ENCODE data around the gene BCR.

DNA sequence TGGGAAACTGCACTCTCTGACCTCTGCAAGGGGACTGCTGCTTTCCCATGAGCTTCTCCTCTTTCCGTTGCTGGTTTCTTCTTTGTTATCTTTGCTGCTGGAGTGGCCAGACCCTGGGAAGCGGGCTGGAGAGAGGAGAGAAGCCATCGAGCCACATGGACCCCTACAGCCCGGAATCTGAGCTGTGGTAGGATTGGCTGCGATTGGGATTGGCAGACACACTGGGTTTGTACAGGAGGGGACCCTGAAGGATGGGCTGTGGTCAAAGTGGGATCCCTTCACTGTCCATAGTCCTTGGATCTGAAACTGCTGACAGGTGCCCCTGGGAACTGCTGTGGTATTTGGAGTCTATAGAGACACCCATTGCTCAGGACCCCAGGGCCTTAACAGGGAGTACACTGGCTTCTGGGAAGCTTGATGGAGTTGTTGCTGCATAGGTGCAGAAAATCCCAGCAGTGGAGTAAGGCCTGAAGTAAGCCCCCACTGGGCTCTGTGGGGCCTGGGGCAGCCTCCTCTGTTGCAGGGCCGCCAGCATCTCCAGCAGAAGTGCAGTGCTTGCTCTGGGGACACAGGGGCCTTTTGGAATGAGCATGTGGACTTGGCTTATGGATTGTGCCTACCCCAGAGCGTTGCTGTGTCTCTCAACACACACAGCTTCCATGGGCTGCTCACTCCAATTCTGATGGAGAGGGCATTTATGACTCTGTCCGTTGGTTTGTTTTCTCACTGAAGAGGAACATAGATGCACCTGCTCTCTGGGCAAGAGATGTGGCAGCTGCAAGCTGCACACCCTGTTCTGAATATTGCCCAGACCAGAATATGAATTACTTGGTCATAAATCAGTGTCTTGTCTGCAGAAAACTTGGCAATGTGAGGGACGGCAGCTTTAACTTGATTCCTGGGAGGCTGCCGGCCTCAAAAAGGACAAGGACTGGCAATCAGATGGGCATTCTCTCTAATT is 32.0 kb downstream of the BCR start:
- no peak for TF ChIP-seq POLR2A (IDR thresholded peaks at IDR 0.05)
- no peak for TF ChIP-seq POLR2AphosphoS5 (IDR thresholded peaks at IDR 0.05)
- TF ChIP-seq, protein P1, sequence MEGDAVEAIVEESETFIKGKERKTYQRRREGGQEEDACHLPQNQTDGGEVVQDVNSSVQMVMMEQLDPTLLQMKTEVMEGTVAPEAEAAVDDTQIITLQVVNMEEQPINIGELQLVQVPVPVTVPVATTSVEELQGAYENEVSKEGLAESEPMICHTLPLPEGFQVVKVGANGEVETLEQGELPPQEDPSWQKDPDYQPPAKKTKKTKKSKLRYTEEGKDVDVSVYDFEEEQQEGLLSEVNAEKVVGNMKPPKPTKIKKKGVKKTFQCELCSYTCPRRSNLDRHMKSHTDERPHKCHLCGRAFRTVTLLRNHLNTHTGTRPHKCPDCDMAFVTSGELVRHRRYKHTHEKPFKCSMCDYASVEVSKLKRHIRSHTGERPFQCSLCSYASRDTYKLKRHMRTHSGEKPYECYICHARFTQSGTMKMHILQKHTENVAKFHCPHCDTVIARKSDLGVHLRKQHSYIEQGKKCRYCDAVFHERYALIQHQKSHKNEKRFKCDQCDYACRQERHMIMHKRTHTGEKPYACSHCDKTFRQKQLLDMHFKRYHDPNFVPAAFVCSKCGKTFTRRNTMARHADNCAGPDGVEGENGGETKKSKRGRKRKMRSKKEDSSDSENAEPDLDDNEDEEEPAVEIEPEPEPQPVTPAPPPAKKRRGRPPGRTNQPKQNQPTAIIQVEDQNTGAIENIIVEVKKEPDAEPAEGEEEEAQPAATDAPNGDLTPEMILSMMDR (IDR thresholded peaks at IDR 0.05 in 8 of 11, conservative IDR thresholded peaks at IDR 0.05 in 3 of 11) = no peak
